OCI-M1 (cell line): ENCODE measurements around the gene S100P.

Experiments
- DNase-seq: peaks from one replicate; lab custom pipeline; 2025; lab: John Stamatoyannopoulos, UW

S100P gene

DNA sequence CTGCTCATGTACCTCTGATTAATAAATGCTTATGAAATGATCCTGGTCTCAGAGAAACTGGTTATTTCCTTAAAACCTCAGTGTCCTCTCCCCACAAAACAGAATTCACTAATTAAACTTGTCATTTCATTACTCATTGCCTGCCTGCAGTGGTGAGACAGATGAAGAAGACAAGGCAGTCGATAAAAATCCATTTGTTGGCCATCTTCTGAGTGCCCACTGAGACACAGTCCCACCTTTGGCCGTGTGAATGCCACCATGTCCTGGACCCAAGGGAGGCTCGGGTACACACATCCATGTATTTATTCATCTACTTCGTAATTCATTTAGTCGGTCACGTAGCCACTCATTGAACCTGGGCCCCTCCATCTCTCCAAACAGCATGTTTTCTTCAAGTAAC is 3.5 kb downstream of the S100P start:
- DNase-seq, result no peak

GRCh38 chr4:6699388-6699787 is 5.7 kb downstream of the S100P start:
- no peak for DNase-seq

DNA sequence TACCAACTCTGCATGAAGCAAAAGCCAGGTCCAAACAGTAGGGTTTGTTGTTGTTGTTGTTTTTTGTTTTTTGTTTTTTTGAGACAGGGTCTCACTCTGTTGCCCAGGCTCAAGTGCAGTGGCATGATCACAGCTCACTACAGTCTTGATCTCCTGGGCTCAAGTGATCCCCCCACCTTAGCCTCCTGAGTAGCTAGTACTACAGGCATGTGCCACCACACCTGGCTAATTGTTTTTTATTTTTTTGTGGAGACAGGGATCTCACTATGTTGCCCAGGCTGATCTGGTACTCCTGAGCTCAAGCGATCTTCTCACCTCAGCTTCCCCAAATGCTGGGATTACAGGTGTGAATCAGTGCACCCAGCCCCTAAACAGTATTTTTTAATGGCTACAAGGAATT is 6.2 kb downstream of the S100P start:
- DNase-seq, result no peak

DNA sequence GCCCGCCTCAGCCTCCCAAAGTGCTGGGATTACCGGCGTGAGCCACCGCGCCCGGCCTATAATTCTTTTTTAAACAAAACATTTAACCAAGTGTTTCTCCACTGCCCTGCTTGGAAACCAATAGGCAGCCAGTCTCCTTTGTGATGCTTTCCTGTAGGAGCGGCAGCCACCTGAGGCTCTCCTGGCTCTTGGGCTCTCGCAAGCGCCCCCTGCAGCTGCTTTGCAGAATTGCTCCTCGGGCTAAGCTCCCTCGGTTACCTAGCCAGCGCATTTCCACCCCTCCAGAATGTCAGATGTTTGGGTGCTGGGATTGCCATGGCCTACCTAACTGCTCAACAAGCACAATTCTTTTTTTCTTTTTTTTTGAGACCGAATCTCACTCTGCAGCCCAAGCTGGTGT is 7.7 kb downstream of the S100P start:
- DNase-seq, result no peak

DNA sequence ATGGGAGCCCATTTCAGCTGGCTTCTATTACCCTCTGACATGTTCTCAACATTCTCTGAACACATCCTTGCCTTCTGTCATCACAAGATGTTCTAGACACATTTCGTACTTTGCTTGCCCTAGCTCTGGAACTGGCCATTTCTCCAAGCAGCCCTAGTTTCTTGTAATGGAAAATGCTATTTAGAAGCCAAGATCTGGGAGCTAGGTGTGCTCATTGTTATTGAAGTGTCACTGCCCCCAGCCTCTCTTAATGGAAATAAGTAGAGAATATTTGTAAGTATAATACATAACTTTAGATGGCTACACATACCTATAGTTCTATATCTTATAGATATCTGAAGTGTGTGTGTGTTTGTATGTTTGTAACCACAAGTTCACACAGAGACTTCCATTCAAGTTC is 9.1 kb downstream of the S100P start:
- no peak for DNase-seq

GRCh38 chr4:6703786-6704185 is 10.1 kb downstream of the S100P start:
- no peak for DNase-seq

- no peak for DNase-seq
Observed at GRCh38 chr4:6705646-6706045, 12.0 kb downstream of the S100P start.

- DNase-seq, result no peak
Observed at GRCh38 chr4:6706173-6706572, 12.5 kb downstream of the S100P start.

DNA sequence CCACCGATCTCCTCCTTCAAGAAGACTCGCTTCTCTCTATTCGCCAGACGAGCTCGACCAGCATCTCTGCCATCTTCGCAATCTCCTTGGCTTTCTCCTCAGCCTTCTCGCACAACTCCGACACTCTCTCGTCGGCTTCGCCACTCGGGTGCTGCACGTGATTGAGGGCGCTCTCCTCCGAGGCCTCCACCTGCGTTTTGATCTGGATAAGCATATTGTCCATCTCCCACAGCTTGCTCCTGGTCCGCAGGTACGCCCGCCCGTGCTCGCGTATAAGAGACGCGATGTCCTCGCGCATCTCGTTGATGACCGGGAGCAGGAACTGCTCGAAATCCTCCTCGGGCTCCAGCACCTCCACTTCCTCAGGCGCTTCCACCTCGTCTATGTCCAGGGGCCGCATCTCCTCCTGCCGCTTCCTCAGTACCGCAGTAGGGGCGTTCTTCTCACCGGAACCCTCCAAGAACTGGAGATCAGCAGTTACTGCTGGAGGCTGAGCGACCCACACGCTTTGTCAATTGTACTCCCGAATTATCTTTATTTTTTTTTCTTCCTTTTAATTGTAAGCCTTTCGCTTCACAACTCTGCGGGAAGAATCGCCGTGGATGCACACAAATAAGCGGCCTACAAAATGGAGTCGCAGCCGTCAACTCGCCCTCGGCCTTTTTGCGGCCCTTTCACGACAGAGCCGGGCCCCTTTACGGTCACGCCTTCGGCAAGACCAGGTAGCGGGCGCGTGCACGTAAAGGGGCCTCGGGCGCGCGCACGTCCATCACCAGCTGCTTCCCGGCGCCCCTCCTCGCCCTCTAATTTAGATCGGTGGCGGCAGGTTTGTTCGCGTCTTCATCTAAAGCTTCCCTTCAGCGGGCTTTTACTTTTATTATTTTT is 15.8 kb downstream of the S100P start, which contains the start of gene MRFAP1L1:
Gene MRFAP1L1 (minus strand): TSS at position 636 of the 885 bp plus-strand sequence. CDS start 236 bp downstream, at position 400.
- peak; percentile 97 for DNase-seq

DNA sequence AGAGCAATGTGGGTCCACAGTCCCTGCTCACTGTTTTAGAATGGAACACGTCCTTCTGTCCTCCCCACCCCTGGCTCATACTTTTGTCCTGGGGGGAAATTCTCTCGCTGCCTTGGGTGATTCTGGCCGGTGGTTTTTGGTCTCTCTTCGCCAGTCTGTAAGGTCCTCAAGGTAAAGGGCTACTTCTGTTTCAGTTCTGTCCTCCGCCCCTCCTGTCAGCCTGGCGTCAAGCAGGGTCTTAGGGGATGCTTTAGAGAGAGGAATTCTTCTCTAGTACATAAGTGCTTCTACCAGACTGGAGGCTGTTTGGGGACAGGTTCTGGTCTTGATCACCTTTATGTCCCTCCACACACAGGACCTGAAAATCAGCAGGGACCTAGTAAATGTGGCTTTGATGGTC is 16.6 kb downstream of the S100P start:
- DNase-seq, result no peak

DNA sequence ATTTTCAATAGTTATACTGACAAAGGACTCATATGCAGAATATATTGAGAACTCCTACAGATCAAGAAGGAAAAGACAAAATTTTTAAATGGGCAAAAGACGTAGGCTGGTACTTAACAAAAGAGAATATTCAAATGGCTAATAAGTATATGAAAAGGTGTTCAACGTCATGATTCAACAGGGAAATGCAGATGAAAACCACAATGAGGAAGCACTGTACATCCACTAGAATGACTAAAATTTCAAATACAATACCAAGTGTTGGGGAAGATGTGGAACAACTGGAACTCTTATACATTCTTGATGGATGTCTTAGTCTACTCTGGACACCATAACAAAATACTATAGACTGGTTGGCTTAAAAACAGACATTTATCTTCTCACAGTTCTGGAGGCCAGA is 17.3 kb downstream of the S100P start:
- peak; percentile 18 for DNase-seq

DNA sequence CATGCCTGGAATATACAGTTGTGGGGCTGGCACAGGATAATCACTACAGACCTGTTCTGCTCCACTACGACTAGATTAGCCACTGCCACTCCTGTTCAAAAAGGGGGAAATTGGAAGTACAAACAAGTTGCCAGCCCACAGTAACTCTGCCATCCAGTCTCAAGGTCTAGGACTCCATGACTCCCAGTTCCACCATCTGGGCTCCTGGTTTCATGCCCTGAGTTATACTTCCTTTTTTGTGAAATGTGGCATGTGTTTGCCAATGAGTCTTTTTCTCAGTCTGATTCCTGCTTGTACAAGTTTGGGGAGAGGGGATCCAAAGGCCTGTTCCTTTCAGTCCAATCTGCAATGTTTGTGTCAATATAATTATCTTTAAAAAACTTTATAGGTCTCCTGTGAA is 21.3 kb downstream of the S100P start:
- DNase-seq, result no peak

GRCh38 chr4:6715704-6716017 is 22.0 kb downstream of the S100P start:
- no peak for DNase-seq

GRCh38 chr4:6716018-6716911 is 22.6 kb downstream of the S100P start, which contains the start of gene BLOC1S4:
TSS of gene BLOC1S4 (plus strand) at chr4:6716174. CDS start at chr4:6716210, 36 bp downstream.
- DNase-seq, result peak; percentile 93

- DNase-seq, result no peak
Observed at GRCh38 chr4:6716958-6717655, 23.4 kb downstream of the S100P start.

DNA sequence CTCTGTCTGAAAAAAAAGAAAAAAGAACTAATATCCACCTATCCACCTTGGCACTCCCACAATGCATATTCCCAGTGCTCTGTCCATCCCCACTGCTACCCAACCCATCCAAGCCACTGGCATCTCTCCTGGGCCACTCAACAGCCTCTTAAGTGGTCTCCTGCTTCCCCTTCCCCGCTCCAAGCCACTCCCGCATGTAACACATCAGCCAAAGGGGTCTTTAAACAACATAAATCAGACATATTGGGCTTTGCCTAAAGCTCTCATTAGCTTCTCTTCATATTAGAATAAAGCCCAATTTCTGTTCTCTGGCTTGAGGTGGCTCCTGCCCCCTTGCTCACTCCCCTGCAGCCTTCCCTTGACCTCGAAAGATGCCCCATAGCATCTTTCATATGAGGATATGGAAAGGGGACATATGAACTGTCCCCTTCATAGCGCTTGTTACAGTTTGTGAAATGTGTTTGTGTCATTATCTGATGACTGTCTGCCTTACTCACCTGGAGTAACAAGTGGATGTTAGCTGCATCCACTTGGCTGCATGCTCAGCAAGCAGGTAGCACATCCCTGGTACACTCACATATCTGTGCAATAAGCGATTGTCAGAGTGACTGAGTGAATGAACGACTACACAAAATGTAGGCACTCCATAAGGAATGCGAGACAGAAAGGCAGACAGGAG is 25.4 kb downstream of the S100P start:
- DNase-seq, result no peak

DNA sequence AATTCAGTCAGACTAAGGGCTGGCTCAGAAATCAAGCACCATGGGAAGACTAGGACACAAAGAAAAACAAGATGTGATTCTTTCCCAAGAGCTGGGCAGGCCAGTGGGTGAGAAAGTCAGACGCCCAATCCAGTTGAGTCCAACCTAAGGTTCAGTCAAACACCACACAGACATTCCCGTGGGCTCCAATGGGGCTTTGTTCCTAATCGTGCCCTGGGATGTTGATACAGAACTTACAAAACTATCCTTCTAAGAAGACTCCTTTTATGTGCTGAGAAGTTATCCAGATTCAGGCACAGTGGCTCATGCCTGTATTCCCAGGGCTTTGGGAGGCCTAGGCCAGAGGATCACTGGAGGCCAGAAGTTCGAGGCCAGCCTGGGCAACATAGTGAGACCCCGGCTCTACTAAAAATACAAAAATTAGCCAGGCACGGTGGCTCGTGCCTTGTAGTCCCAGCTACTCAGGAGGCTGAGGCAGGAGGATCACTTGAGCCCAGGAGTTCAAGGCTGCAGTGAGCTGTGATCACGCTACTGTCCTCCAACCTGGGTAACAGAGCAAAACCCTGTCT is 26.0 kb downstream of the S100P start:
- DNase-seq, result no peak

- DNase-seq, result peak; percentile 83
Observed at GRCh38 chr4:6720202-6720699, 26.6 kb downstream of the S100P start.

- DNase-seq, result no peak
Observed at GRCh38 chr4:6721121-6721520, 27.4 kb downstream of the S100P start.

- DNase-seq, result no peak
Observed at GRCh38 chr4:6722891-6723290, 29.2 kb downstream of the S100P start.

DNA sequence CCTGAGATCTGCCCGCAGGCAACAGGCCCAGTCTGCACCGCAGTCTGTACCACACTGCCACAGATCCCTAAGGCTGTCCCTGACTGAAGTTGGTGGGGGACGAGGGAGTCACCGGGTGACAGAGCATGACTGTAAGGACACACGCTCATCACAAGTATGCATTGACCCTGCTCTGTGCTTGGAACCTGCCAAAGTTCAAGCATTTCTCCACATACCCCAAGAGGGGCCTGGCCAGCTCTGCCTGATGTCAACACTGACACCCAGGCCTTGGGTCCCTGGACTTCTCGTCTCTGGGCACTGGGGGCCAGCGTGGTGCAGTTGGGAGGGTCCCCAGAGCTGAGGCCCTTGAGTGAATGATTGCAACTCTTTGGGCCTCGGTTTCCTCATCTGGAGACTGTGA is 30.2 kb downstream of the S100P start:
- no peak for DNase-seq
